Anterior cingulate cortex (tissue), 58 donors: Measurements from ENCODE around the gene SEC11A.
A peak's percentile ranks its signal among the peaks of the same experiment; 100 is the strongest.
"Not testable (repeated sequence)": the region's sequence is repeated elsewhere in the genome, so short reads cannot be mapped to it uniquely, and the experiment has no call there.

ENCODE experiments used
- DNase-seq, 58 donors: peaks; one replicate each; lab custom pipeline; 2025; lab: John Stamatoyannopoulos, UW

Gene SEC11A

GRCh38 chr15:84741121-84741520 lies 25.2 kb upstream of the SEC11A start:
- DNase-seq: no peak

- no peak for DNase-seq
Measured at GRCh38 chr15:84740691-84741090, 24.8 kb upstream of the SEC11A start.

GRCh38 chr15:84737005-84737404 lies 21.1 kb upstream of the SEC11A start:
- DNase-seq: no peak

- DNase-seq: no peak
Measured at GRCh38 chr15:84736375-84736774, 20.4 kb upstream of the SEC11A start.

- not testable (repeated sequence) for DNase-seq
Measured at GRCh38 chr15:84735480-84736061, 19.6 kb upstream of the SEC11A start.

- DNase-seq: peak in 1 of 58 donors; percentile 2
Measured at GRCh38 chr15:84734794-84735479, 19.0 kb upstream of the SEC11A start.

- DNase-seq: no peak
Measured at GRCh38 chr15:84731774-84732173, 15.8 kb upstream of the SEC11A start.

GRCh38 chr15:84727429-84727828 lies 11.5 kb upstream of the SEC11A start:
- DNase-seq: no peak

GRCh38 chr15:84725001-84725491 lies 9.1 kb upstream of the SEC11A start:
- no peak for DNase-seq

- no peak for DNase-seq
Measured at GRCh38 chr15:84722628-84723027, 6.7 kb upstream of the SEC11A start.

GRCh38 chr15:84721371-84721770 lies 5.4 kb upstream of the SEC11A start:
- no peak for DNase-seq

GRCh38 chr15:84715441-84716035 lies 401 bp downstream of the SEC11A start:
- peak in 23 of 58 donors; percentile 11 to 72 (median 41) for DNase-seq

- DNase-seq: no peak
Measured at GRCh38 chr15:84714821-84715220, 1.1 kb downstream of the SEC11A start.

GRCh38 chr15:84714372-84714771 lies 1.6 kb downstream of the SEC11A start:
- DNase-seq: no peak

GRCh38 chr15:84703808-84704207 lies 12.1 kb downstream of the SEC11A start:
- DNase-seq: no peak

GRCh38 chr15:84702961-84703482 lies 12.9 kb downstream of the SEC11A start:
- DNase-seq: peak in 17 of 58 donors; percentile 2 to 57 (median 19)

GRCh38 chr15:84699538-84700191 lies 16.3 kb downstream of the SEC11A start:
- DNase-seq: no peak

GRCh38 chr15:84697236-84697990 lies 18.5 kb downstream of the SEC11A start:
- no peak for DNase-seq

- no peak for DNase-seq
Measured at GRCh38 chr15:84696757-84697156, 19.2 kb downstream of the SEC11A start.

- DNase-seq: no peak
Measured at GRCh38 chr15:84690342-84690741, 25.6 kb downstream of the SEC11A start.
